ENCODE measurements around the gene NCAM1.

- TF ChIP-seq EZH2 (IDR thresholded peaks at IDR 0.05; ENCODE audit: borderline replicate concordance, low read depth, low read length, poor library complexity, severe bottlenecking) = no peak
- TF ChIP-seq, protein P1, sequence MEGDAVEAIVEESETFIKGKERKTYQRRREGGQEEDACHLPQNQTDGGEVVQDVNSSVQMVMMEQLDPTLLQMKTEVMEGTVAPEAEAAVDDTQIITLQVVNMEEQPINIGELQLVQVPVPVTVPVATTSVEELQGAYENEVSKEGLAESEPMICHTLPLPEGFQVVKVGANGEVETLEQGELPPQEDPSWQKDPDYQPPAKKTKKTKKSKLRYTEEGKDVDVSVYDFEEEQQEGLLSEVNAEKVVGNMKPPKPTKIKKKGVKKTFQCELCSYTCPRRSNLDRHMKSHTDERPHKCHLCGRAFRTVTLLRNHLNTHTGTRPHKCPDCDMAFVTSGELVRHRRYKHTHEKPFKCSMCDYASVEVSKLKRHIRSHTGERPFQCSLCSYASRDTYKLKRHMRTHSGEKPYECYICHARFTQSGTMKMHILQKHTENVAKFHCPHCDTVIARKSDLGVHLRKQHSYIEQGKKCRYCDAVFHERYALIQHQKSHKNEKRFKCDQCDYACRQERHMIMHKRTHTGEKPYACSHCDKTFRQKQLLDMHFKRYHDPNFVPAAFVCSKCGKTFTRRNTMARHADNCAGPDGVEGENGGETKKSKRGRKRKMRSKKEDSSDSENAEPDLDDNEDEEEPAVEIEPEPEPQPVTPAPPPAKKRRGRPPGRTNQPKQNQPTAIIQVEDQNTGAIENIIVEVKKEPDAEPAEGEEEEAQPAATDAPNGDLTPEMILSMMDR (conservative IDR thresholded peaks at IDR 0.05; ENCODE audit: low read depth, low read length) = no peak
Measured at GRCh38 chr11:113129261-113129992, 168.2 kb downstream of the NCAM1 start.
